HCT116 (cell line): ENCODE measurements around the gene MYH10. TPM values are rescaled to one million over a fixed set of nuclear protein-coding genes. Genes with fewer than 3 reads are reported as not detected.

ENCODE experiments used
- ATAC-seq: fragments of 200-7000 bp; cut with Tn5 transposase; 2 replicates; pipeline ENCODE4 v1.9.1; 2020; ENCODE audit warnings: mild to moderate bottlenecking, moderate library complexity
- BruUV-seq: library from RNA; stranded (reverse); fragments of 400-500 nt; replicated peaks from 2 replicates; lab custom pipeline; 2021; lab: Mats Ljungman, UMichigan
- CTCF ChIA-PET: fragments of 300-600 bp; sonication (Branson Sonifier 250); formaldehyde crosslinking; loops from one replicate; lab custom pipeline; 2021; ENCODE audit warnings: antibody characterized with exemption; lab: Charles Lee
- POLR2A ChIA-PET: fragments of 300-600, 350-600 bp; sonication (Branson Sonifier 250); formaldehyde crosslinking; loops from one replicate; lab custom pipeline; 2021; ENCODE audit warnings: antibody characterized with exemption; lab: Charles Lee
- RAD21 ChIA-PET, 2 experiments: fragments of 300-600 bp; sonication (Branson Sonifier 250); formaldehyde crosslinking; loops; one replicate each; lab custom pipeline; 2023; ENCODE audit warnings: low total read pairs in 2 of 2; ENCODE audit not compliant: uncharacterized antibody in 2 of 2, unreplicated experiment in 2 of 2, low non-redundant PET in 1 of 2; lab: Charles Lee
- DNase-seq: peaks from one replicate; pipeline ENCODE4 v3.0.0-alpha.2; 2010; ENCODE audit warnings: low read depth, low spot score
- H2AFZ ChIP-seq: fragments of 200-600 bp; shearing (Covaris generic), sonication (generic); 2 replicates; pipeline ENCODE4 v1.6.1; 2017; ENCODE audit warnings: low read depth, mixed run types, mixed read lengths, antibody characterized with exemption, low read length; ENCODE audit not compliant: poor library complexity, severe bottlenecking
- H3K27ac ChIP-seq: 2 replicates; pipeline ENCODE4 v1.5.1; 2012; ENCODE audit warnings: low read depth, low read length
- H3K27me3 ChIP-seq: fragments of 200-600 bp; sonication (generic); 2 replicates; pipeline ENCODE4 v1.6.1; 2016; ENCODE audit warnings: mixed run types, low read length, mixed read lengths; ENCODE audit not compliant: insufficient read depth
- H3K36me3 ChIP-seq, 2 experiments: fragments of 200-500 bp in 1 of 2; fragments of 200-600 bp in 1 of 2; sonication (Bioruptor generic) in 1 of 2; sonication (generic) in 1 of 2; 2 replicates each; pipeline versions ENCODE4 v1.5.1 to v1.6.1; 2014 to 2016; ENCODE audit warnings: low read length in 2 of 2, inconsistent platforms in 1 of 2, mixed read lengths in 1 of 2, mixed run types in 1 of 2; ENCODE audit not compliant: insufficient read depth in 2 of 2, control insufficient read depth in 1 of 2
- H3K4me1 ChIP-seq, 2 experiments: fragments of 200-600 bp in 1 of 2; sonication (generic) in 1 of 2; 2 replicates each; pipeline versions ENCODE4 v1.5.1 to v1.6.1; 2012 to 2017; ENCODE audit warnings: low read length in 2 of 2, inconsistent platforms in 1 of 2, mild to moderate bottlenecking in 1 of 2, mixed read lengths in 1 of 2, mixed run types in 1 of 2, moderate library complexity in 1 of 2; ENCODE audit not compliant: insufficient read depth in 2 of 2, control insufficient read depth in 1 of 2
- H3K4me2 ChIP-seq: fragments of 200-600 bp; sonication (generic); 2 replicates; pipeline ENCODE4 v1.6.1; 2017; ENCODE audit warnings: mixed run types, low read length, mixed read lengths
- H3K4me3 ChIP-seq, 2 experiments: fragments of 200-600 bp in 1 of 2; sonication (generic) in 1 of 2; replicated peaks in 1 of 2; 2 replicates each; pipeline ENCODE4 v1.5.1; 2011 to 2016; ENCODE audit warnings: low read length in 2 of 2, control low read depth in 1 of 2, low read depth in 1 of 2, mild to moderate bottlenecking in 1 of 2, mixed read lengths in 1 of 2, mixed run types in 1 of 2
- H3K79me2 ChIP-seq: fragments of 200-600 bp; sonication (generic); 2 replicates; pipeline ENCODE4 v1.6.1; 2017; ENCODE audit warnings: mild to moderate bottlenecking, mixed run types, low read length, moderate library complexity, mixed read lengths; ENCODE audit not compliant: insufficient read depth
- H3K9ac ChIP-seq: fragments of 200-600 bp; sonication (generic); 2 replicates; pipeline ENCODE4 v1.6.1; 2016; ENCODE audit warnings: low read length, mixed read lengths
- H3K9me2 ChIP-seq: fragments of 200-600 bp; sonication (generic), shearing (Covaris generic); 2 replicates; pipeline ENCODE4 v1.6.1; 2017; ENCODE audit warnings: mixed run types, mild to moderate bottlenecking, moderate library complexity; ENCODE audit not compliant: insufficient read depth
- H3K9me3 ChIP-seq, 2 experiments: fragments of 200-500 bp in 1 of 2; fragments of 200-600 bp in 1 of 2; sonication (Bioruptor generic) in 1 of 2; sonication (generic) in 1 of 2; 2 replicates each; pipeline ENCODE4 v1.6.1; 2014 to 2017; ENCODE audit warnings: low read length in 2 of 2, mixed read lengths in 2 of 2, inconsistent platforms in 1 of 2, low read depth in 1 of 2, mild to moderate bottlenecking in 1 of 2, mixed run types in 1 of 2, moderate library complexity in 1 of 2; ENCODE audit not compliant: control insufficient read depth in 1 of 2, insufficient read depth in 1 of 2
- H4K20me1 ChIP-seq: fragments of 200-600 bp; sonication (generic), shearing (Covaris generic); 2 replicates; pipeline ENCODE4 v1.6.1; 2017; ENCODE audit warnings: mixed run types, mild to moderate bottlenecking, moderate library complexity; ENCODE audit not compliant: insufficient read depth
- CBX3 ChIP-seq: IDR thresholded peaks from 2 replicates; pipeline ENCODE4 v1.6.1; 2012; ENCODE audit warnings: low read depth
- CEBPB ChIP-seq: IDR thresholded peaks from 2 replicates; pipeline ENCODE4 v1.6.1; 2012; ENCODE audit warnings: low read depth
- EGR1 ChIP-seq: IDR thresholded peaks from 2 replicates; pipeline ENCODE4 v1.6.1; 2012; ENCODE audit warnings: low read depth
- EZH2 ChIP-seq: fragments of 200-600 bp; sonication (generic); IDR thresholded peaks from 2 replicates; pipeline ENCODE4 v1.6.1; 2017; ENCODE audit warnings: antibody characterized with exemption, mixed run types
- EZH2phosphoT487 ChIP-seq: fragments of 200-600 bp; IDR thresholded peaks from 2 replicates; pipeline ENCODE4 v1.6.1; 2018; ENCODE audit warnings: antibody characterized with exemption, borderline replicate concordance
- FOSL1 ChIP-seq: IDR thresholded peaks from 2 replicates; pipeline ENCODE4 v1.6.1; 2012; ENCODE audit warnings: low read depth
- JUND ChIP-seq: IDR thresholded peaks from 2 replicates; pipeline ENCODE4 v1.6.1; 2012
- POLR2A ChIP-seq: IDR thresholded peaks from 2 replicates; pipeline ENCODE4 v1.7.0; 2011; ENCODE audit warnings: borderline replicate concordance; ENCODE audit not compliant: insufficient read depth, insufficient read length; ENCODE audit errors: extremely low read depth
- POLR2AphosphoS5 ChIP-seq: IDR thresholded peaks from 2 replicates; pipeline ENCODE4 v1.6.1; 2011; ENCODE audit warnings: mild to moderate bottlenecking, low read depth, low read length, moderate library complexity
- RAD21 ChIP-seq: IDR thresholded peaks from 2 replicates; pipeline ENCODE4 v1.6.1; 2012; ENCODE audit warnings: low read depth, mild to moderate bottlenecking
- SIN3A ChIP-seq: IDR thresholded peaks from 2 replicates; pipeline ENCODE4 v1.6.1; 2012; ENCODE audit warnings: low read depth
- TCF7L2 ChIP-seq: IDR thresholded peaks from 2 replicates; pipeline ENCODE4 v1.7.0; 2011; ENCODE audit warnings: borderline replicate concordance, inconsistent platforms; ENCODE audit not compliant: insufficient read depth, insufficient read length; ENCODE audit errors: extremely low read depth
- YY1 ChIP-seq: IDR thresholded peaks from 2 replicates; pipeline ENCODE4 v1.6.1; 2011; ENCODE audit warnings: low read length, low read depth, moderate library complexity, mild to moderate bottlenecking; ENCODE audit not compliant: insufficient replicate concordance; ENCODE audit errors: extremely low read depth
- ZFX ChIP-seq: fragments of 450-650 bp; IDR thresholded peaks from 2 replicates; pipeline ENCODE4 v1.6.1; 2017
- ZNF274 ChIP-seq: fragments of 200-500 bp; sonication (Bioruptor generic); IDR thresholded peaks from 2 replicates; pipeline ENCODE4 v1.6.1; 2014; ENCODE audit warnings: mild to moderate bottlenecking, low read depth, low read length, inconsistent platforms
- intact Hi-C: fragments of 100-400 bp; cut with micrococcal nuclease; formaldehyde crosslinking; loops from 2 replicates; pipeline ENCODE4 v1.10.0; 2022
- total RNA-seq: library from RNA; stranded (reverse); gene quantifications from one replicate; pipeline ENCODE4 v1.2.1, GENCODE V29; 2021; ENCODE audit not compliant: unreplicated experiment
- TF ChIP-seq, protein P1 (sequence below): IDR thresholded peaks from 2 replicates; pipeline ENCODE4 v1.6.1; 2012
- TF ChIP-seq, protein P2 (sequence below): IDR thresholded peaks from 2 replicates; pipeline ENCODE4 v1.6.1; 2012; ENCODE audit warnings: low read depth

MYH10 gene
- total RNA-seq, 1 experiment from 2014 or later, result 39.2 TPM

DNA sequence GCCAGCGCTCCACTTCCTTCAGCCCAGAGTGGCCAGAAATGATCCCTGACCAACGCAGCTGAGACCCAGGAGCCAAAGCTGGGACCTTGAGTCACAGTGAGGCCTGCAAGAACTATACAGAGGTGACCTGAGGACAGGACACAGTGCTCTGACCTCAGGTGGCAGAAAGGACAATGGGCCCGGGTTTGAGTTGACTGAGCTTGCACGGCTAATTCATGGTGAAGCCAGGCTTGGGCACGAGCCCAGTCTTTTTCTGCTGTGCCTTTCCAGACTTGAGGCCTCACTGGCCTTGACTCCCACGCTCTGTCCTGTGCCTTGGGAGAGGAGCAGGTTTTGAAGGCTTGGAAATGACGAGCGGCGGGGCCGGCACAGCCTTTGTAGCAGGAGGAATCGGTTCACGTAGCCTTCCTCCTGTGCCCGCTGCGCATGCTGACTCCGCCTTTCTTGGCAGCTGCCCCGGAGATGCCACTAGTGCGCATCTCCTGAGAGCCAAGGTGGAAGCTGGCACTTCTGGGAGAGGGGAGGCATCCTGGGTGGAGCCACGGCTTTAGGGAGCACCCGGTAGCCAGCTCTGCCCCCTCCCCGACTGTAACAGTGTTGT, 160.0 kb downstream of the MYH10 start:
- TF ChIP-seq FOSL1 (no peak), EZH2 (no peak), SIN3A (no peak), POLR2AphosphoS5 (no peak), RAD21 (no peak), CEBPB (no peak), EGR1 (no peak), EZH2phosphoT487 (no peak), POLR2A (no peak), ZNF274 (no peak), YY1 (no peak), CBX3 (no peak), JUND (no peak), ZFX (no peak), TCF7L2 (no peak)
- TF ChIP-seq, protein P1, sequence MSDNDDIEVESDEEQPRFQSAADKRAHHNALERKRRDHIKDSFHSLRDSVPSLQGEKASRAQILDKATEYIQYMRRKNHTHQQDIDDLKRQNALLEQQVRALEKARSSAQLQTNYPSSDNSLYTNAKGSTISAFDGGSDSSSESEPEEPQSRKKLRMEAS, result no peak
- TF ChIP-seq, protein P2, sequence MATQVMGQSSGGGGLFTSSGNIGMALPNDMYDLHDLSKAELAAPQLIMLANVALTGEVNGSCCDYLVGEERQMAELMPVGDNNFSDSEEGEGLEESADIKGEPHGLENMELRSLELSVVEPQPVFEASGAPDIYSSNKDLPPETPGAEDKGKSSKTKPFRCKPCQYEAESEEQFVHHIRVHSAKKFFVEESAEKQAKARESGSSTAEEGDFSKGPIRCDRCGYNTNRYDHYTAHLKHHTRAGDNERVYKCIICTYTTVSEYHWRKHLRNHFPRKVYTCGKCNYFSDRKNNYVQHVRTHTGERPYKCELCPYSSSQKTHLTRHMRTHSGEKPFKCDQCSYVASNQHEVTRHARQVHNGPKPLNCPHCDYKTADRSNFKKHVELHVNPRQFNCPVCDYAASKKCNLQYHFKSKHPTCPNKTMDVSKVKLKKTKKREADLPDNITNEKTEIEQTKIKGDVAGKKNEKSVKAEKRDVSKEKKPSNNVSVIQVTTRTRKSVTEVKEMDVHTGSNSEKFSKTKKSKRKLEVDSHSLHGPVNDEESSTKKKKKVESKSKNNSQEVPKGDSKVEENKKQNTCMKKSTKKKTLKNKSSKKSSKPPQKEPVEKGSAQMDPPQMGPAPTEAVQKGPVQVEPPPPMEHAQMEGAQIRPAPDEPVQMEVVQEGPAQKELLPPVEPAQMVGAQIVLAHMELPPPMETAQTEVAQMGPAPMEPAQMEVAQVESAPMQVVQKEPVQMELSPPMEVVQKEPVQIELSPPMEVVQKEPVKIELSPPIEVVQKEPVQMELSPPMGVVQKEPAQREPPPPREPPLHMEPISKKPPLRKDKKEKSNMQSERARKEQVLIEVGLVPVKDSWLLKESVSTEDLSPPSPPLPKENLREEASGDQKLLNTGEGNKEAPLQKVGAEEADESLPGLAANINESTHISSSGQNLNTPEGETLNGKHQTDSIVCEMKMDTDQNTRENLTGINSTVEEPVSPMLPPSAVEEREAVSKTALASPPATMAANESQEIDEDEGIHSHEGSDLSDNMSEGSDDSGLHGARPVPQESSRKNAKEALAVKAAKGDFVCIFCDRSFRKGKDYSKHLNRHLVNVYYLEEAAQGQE, result no peak
- RAD21 ChIA-PET, result no interaction called here
- no TSS peak for BruUV-seq
- H3K36me3 ChIP-seq, result peaks cover 23 to 33% of the 10 kb centered on the region in 2 experiments
- POLR2A ChIA-PET, result no interaction called here
- no peaks in the 10 kb centered on the region for H3K4me1 ChIP-seq
- no peak overlapping the region for H3K9ac ChIP-seq
- H2AFZ ChIP-seq, result no peak overlapping the region
- no peaks in the 10 kb centered on the region for H3K27me3 ChIP-seq
- ATAC-seq, result no peak
- H3K9me2 ChIP-seq, result no peaks in the 10 kb centered on the region
- H3K4me3 ChIP-seq, result no peak overlapping the region
- CTCF ChIA-PET, result no interaction called here
- no peak overlapping the region for H3K27ac ChIP-seq
- no peak overlapping the region for H3K4me2 ChIP-seq
- peaks cover 14% of the 10 kb centered on the region; the same call in 1 of the 2 replicates for H3K79me2 ChIP-seq
- DNase-seq, result no peak
- H4K20me1 ChIP-seq, result no peaks in the 10 kb centered on the region
- intact Hi-C loops, result no loop called here
- H3K9me3 ChIP-seq, result no peaks in the 10 kb centered on the region
